ENCODE results near the gene ATOH8. TPM values are rescaled to one million over a fixed set of nuclear protein-coding genes. Genes with fewer than 3 reads are reported as not detected.

ATOH8 gene
- total RNA-seq, 1 experiment from 2014 or later: 0.20 TPM

- Histone ChIP-seq H3T11ph (ENCODE audit: low read length) (no peak overlapping the region), H4K20me1 (ENCODE audit: control insufficient read depth, insufficient read depth, insufficient read length) (no peaks in the 10 kb centered on the region), H2BK5ac (ENCODE audit: insufficient read length, low read length) (no peak overlapping the region), H4K91ac (ENCODE audit: insufficient read length, low read depth, low read length) (no peak overlapping the region), H3K79me1 (ENCODE audit: insufficient read depth, low read depth, low read length, poor library complexity, severe bottlenecking) (no peaks in the 10 kb centered on the region), H3K9ac (ENCODE audit: extremely low read depth, insufficient read length, low read length) (no peak overlapping the region), H3K9me3 (ENCODE audit: control insufficient read depth, low read depth, low read length) (no peaks in the 10 kb centered on the region), H3K79me2 (ENCODE audit: insufficient read depth, low read length) (no peaks in the 10 kb centered on the region), H3K4me1 (ENCODE audit: insufficient read depth, low read length) (no peaks in the 10 kb centered on the region), H3K4ac (ENCODE audit: low read depth, low read length) (no peak overlapping the region), H3K23ac (ENCODE audit: insufficient read length, low read depth, low read length) (no peak overlapping the region), H4K5ac (ENCODE audit: insufficient read length, low read depth, low read length) (no peak overlapping the region), H3K27me3 (ENCODE audit: insufficient read depth, low read length) (peaks cover 54% of the 10 kb centered on the region), H3K14ac (ENCODE audit: insufficient read depth, low read length) (no peak overlapping the region), H2AFZ (ENCODE audit: low read length) (no peak overlapping the region), H2BK15ac (ENCODE audit: low read depth, low read length) (no peak overlapping the region), H2BK12ac (ENCODE audit: insufficient read length, low read depth, low read length) (no peak overlapping the region), H3K27ac (ENCODE audit: insufficient read length, low read depth, low read length) (no peak overlapping the region), H3K4me2 (ENCODE audit: insufficient read depth, insufficient read length, low read length) (peak overlapping the region; percentile 76), H2AK5ac (ENCODE audit: insufficient read length, low read length) (no peak overlapping the region), H4K8ac (replicated peaks; ENCODE audit: insufficient read length, low read depth, low read length) (no peak overlapping the region), H2BK20ac (ENCODE audit: low read depth, low read length, poor library complexity, severe bottlenecking) (no peak overlapping the region), H3K23me2 (ENCODE audit: insufficient read length, low read depth, low read length, poor library complexity, severe bottlenecking) (peaks cover 21% of the 10 kb centered on the region), H2BK120ac (ENCODE audit: low read depth, low read length, poor library complexity, severe bottlenecking) (no peak overlapping the region), H3K18ac (ENCODE audit: insufficient read length, low read depth, low read length) (no peak overlapping the region), H3K56ac (ENCODE audit: insufficient read length, low read depth, low read length) (no peak overlapping the region)
- no peaks in the 10 kb centered on the region for H3K9me3 Mint-ChIP-seq
- no peak overlapping the region for H3K27ac Mint-ChIP-seq
- peak overlapping the region; percentile 77 to 92 for H3K4me3 Mint-ChIP-seq
- peaks cover 90% of the 10 kb centered on the region for H3K27me3 Mint-ChIP-seq (ENCODE audit: low read depth)
- no CpG with 5 or more reads among the region's 33 CpGs for WGBS (ENCODE audit: extremely low coverage, insufficient read length, low lambda C conversion rate)
- no peaks in the 10 kb centered on the region for H3K36me3 Mint-ChIP-seq (ENCODE audit: insufficient read depth in 1 of 3, low read depth in 3 of 3)
- peaks cover 8 to 16% of the 10 kb centered on the region in 2 experiments for H3K4me1 Mint-ChIP-seq
- no peak for TF ChIP-seq CTCF (conservative IDR thresholded peaks at IDR 0.05)
- no peak for DNase-seq
Measured at GRCh38 chr2:85755122-85756027, 1.6 kb downstream of the ATOH8 start.
